ENCODE measurements around the gene RETREG2.
A peak's percentile ranks its signal among the peaks of the same experiment; 100 is the strongest.

Gene RETREG2

GRCh38 chr2:219215871-219216534 is 37.9 kb downstream of the RETREG2 start:
- no peak for DNase-seq (ENCODE audit: low spot score)

DNA sequence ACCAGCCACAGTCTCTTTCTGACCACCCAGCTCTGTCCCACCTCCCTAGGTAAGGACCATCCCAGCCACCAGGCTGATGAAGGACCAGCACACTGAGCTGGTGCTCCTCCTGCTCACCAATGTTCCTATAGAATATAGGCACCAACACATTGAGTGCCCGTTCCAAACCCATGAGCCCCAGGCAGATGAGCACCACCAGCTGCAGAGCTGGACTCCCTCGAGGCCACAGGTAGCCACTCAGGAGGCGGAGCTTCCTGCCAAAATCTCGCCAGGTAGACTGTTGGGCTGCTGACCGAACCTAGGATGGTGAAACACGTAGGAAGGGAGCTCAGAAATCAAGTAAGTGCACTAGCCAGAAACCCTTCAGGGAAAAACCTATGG is 38.5 kb downstream of the RETREG2 start:
- DNase-seq (ENCODE audit: low spot score), result no peak

DNA sequence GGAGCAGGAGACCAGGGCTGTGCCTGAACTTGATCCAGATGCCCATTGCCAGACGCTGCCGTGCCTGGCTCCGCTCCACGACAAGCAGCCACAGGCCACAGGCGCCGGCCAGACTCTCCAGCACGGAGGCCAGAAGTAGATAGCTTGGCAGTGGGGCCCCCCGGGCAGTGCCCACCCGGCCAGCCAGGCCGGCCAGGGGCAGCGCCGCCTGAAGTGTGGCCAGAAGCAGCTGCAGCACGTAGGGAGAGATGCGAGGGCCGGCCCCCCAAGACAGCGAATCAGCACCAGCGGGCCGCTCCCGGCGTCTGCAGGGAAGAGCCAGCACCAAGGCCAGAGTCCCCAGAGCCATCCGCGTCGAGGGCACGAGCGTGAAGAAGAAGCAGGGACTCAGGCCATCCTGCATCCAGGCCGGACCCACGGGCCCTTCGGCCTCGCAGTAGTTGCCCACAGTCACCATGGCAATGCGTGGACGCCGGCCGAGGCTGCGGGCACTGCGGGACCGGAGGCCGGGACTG is 40.2 kb downstream of the RETREG2 start:
- peak; percentile 71 for DNase-seq (ENCODE audit: low spot score)

GRCh38 chr2:219218732-219219701 is 40.9 kb downstream of the RETREG2 start, which contains the start of gene ABCB6:
Gene ABCB6 (minus strand): TSS chr2:219218958. CDS start chr2:219218673, 285 bp downstream.
- DNase-seq (ENCODE audit: low spot score), result peak; percentile 96

GRCh38 chr2:219219784-219220532 is 41.9 kb downstream of the RETREG2 start:
- no peak for DNase-seq (ENCODE audit: low spot score)

GRCh38 chr2:219220652-219221402 is 42.8 kb downstream of the RETREG2 start:
- DNase-seq (ENCODE audit: low spot score), result no peak

- no peak for DNase-seq (ENCODE audit: low spot score)
Observed at GRCh38 chr2:219221957-219222518, 44.0 kb downstream of the RETREG2 start.

DNA sequence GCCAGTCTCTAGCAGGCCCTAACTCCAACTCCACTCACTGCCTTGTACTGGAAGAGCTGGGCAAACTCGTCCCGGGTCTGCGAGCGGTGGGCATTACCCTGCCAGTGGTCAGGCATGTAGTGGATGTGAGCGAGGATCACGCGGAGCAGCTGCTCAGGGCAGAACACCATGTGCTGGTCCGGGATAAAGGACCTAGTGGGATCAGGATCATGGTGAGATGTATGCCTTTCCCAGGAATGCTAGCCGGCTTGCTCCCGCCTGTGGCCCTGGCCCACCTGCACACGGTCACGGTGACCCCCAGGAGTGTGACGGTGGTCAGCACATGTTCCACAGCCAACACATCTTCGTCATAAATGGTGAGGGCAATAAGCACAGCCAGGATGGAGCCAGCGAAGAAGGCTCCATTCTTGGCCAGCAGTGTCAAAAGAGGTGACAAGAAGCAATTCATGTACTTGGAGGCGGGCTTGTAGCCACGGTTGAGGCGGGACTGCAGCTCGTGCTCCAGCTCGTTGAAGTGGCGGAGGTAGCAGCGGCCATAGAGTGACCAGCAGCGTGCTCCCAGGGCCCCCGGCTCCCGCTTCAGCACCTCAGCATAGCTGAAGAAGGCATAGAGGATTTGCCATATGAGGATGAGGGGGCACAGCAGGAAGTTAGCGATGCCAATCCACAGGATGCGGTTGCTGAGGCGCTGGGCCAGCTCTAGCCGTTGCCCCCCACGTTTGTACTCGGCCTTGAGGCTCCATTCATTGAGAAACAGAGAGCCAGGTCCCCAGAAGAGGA is 45.9 kb downstream of the RETREG2 start:
- no peak for DNase-seq (ENCODE audit: low spot score)

DNA sequence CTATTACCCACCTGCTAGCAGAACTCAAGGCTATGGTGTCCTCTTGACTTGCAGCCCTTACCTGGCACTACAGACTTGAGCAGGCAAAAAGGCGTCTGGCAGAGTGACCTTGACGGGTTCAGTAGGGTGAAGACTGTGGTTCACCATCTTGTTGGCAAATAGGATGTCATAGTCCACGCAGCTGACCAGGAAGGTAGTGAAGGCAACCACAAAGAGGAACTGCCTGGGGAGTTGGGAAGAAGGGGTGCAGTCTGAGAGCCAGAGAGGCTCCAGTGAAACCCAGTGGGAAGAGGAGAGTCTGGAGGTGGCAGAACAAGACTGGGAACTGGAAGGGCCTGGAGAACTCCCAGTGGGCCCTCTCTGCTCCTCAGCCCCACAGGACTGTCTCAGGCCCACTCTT is 47.3 kb downstream of the RETREG2 start:
- DNase-seq (ENCODE audit: low spot score), result no peak

DNA sequence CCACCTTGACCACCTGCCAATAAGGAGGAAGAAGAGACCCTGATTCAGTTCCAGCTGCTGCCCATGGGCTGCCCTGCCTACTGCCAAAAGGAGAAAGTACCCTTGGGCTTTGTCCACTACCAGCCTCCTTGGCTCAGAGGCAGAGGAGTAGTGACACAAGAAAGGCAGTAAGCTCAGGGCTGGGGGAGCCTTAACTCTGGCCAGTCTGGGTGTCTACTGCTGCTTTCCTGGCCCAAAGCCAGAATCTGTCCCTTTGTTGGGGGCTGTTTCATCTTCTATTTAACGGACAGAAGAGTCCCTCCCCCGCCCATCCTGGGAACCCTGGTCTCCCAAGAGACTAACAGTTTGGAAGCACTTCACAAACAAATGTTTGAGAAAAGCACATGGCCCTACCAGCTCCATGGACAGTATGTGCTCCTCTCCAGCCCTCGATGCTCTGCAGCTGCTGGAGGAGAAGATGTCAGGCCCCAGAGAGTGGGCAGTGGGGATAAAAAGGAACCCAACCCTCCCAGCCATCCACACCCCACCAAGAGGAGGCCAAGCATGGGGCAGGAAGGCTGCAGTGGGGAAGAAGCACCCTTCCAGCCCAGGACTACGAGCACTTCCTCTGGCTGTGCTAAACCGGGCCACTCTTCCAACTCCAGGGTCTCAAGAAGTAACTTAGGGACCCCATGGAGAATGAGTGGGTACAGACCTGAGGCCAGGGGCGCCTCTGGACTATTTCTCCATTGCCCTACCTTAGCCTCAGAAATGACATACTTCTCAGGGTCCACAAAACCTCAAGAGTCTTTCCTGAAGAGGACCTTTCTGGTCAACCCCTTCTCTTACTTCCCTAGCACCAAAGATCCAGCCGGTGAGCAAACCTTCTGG is 50.2 kb downstream of the RETREG2 start:
- peak; percentile 13 for DNase-seq (ENCODE audit: low spot score)

DNA sequence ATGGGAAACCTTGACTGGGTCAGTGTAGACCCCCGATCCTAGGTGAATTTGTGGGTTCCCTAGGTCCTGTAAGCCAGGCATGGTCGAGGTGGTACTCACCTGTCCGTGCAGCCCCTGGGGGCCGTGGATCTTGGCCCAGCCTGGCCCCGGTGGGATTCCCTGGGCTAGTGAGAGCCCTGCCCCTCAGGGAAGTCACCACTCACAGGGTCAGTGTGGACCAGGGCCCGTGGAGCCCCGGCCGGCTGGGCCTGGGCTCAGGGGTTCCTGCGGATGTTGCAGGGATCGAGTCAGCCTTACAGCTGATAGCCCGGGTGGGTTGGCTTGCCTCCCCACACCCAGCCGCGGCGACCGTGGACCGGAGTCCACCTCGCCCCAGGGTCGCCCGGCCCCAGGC is 50.8 kb downstream of the RETREG2 start:
- DNase-seq (ENCODE audit: low spot score), result no peak

GRCh38 chr2:219229305-219230058 is 51.4 kb downstream of the RETREG2 start, which contains the start of the genes ANKZF1 and ATG9A:
Gene ANKZF1 (plus strand): TSS chr2:219229806. CDS start chr2:219230258, 452 bp downstream.
Gene ATG9A (minus strand): TSS chr2:219229636. CDS start chr2:219228024, 1,612 bp downstream.
- peak; percentile 99 for DNase-seq (ENCODE audit: low spot score)

- DNase-seq (ENCODE audit: low spot score), result peak; percentile 41
Observed at GRCh38 chr2:219230059-219230540, 52.0 kb downstream of the RETREG2 start.

- no peak for DNase-seq (ENCODE audit: low spot score)
Observed at GRCh38 chr2:219234331-219234730, 56.3 kb downstream of the RETREG2 start.
